Transverse colon (tissue), 4 donors: ENCODE data around the gene KIF18A. TPM values are rescaled to one million over a fixed set of nuclear protein-coding genes. Genes with fewer than 3 reads are reported as not detected.

ENCODE experiments used
- DNase-seq: peaks from one replicate; pipeline ENCODE4 v3.0.0-alpha.2; 2019
- H3K27ac ChIP-seq, 4 donors: fragments of 200-600 bp; sonication (generic); 2 replicates each; pipeline ENCODE4 v1.5.1; 2016 to 2018; ENCODE audit warnings: inconsistent platforms in 4 of 4
- H3K27me3 ChIP-seq: fragments of 200-600 bp; sonication (generic); 2 replicates; pipeline ENCODE4 v1.5.1; 2017; ENCODE audit warnings: inconsistent platforms
- H3K36me3 ChIP-seq, 4 donors: fragments of 200-600 bp; sonication (generic); 2 replicates each; pipeline ENCODE4 v1.5.1; 2017 to 2019; ENCODE audit warnings: inconsistent platforms in 4 of 4
- H3K4me1 ChIP-seq, 4 donors: fragments of 200-600 bp; sonication (generic); 2 replicates each; pipeline ENCODE4 v1.5.1; 2017 to 2020; ENCODE audit warnings: inconsistent platforms in 4 of 4
- H3K4me3 ChIP-seq, 4 donors: fragments of 200-600 bp; sonication (generic); 1 replicate in 1 of 4; 2 replicates in 3 of 4; pipeline versions ENCODE4 v1.5.1 to v1.6.1; 2017 to 2019; ENCODE audit warnings: inconsistent platforms in 4 of 4
- H3K9me3 ChIP-seq, 2 donors: fragments of 200-600 bp; sonication (generic); 2 replicates each; pipeline ENCODE4 v1.5.1; 2017 to 2019; ENCODE audit warnings: inconsistent platforms in 2 of 2
- CTCF ChIP-seq, 5 experiments: fragments of 200-600 bp in 3 of 5; fragments of 450-650 bp in 2 of 5; sonication (generic) in 3 of 5; IDR thresholded peaks; 1 replicate in 2 of 5; 2 replicates in 3 of 5; pipeline ENCODE4 v1.5.1; 2016 to 2017; ENCODE audit warnings: antibody characterized with exemption in 5 of 5, inconsistent platforms in 3 of 5, mild to moderate bottlenecking in 2 of 5, moderate library complexity in 1 of 5
- EP300 ChIP-seq: sonication (generic); formaldehyde crosslinking; IDR thresholded peaks from one replicate; pipeline ENCODE4 v1.6.1; 2017; ENCODE audit warnings: antibody characterized with exemption, low read depth
- POLR2A ChIP-seq: fragments of 450-650 bp; IDR thresholded peaks from one replicate; pipeline ENCODE4 v1.6.1; 2016; ENCODE audit warnings: antibody characterized with exemption, mild to moderate bottlenecking, moderate library complexity
- POLR2AphosphoS5 ChIP-seq, 3 donors: sonication (generic); formaldehyde crosslinking; IDR thresholded peaks; one replicate each; pipeline ENCODE4 v1.6.1; 2016; ENCODE audit warnings: antibody characterized with exemption in 3 of 3
- WGBS, 2 donors: methylation state at CpG; one replicate each; pipeline ENCODE4 v1.1.5; 2018; ENCODE audit warnings: low coverage in 1 of 2; 5-methylcytosine and 5-hydroxymethylcytosine counted together
- in situ Hi-C, 4 donors: fragments of 200-750 bp; cut with MboI; loops; one replicate each; pipeline versions ENCODE4 v1.15.0 to v1.15.1; 2017; ENCODE audit warnings: low sequenced_read_pairs in 3 of 4, low pct_ligation_motif_present in 1 of 4, low pct_unique_long_range_greater_than_20kb in 1 of 4
- intact Hi-C: fragments of 100-400 bp; cut with DNase I; formaldehyde crosslinking; loops from one replicate; pipeline ENCODE4 v1.15.1; 2023; ENCODE audit warnings: low total_unique reads
- total RNA-seq, 4 donors: library from RNA; depleted of rRNA; stranded (reverse); fragments of >200 nt; gene quantifications; one replicate each; pipeline ENCODE4 v1.1.0, GENCODE V29; 2016

Gene KIF18A
- 1 to 10 TPM in 1 of 4 donors, under 1 TPM in 3; 0.20 to 1.8 (median 0.43) TPM for total RNA-seq

GRCh38 chr11:28107750-28108618, at the start of gene KIF18A, which contains the start of gene METTL15:
KIF18A (minus strand) TSS chr11:28108156; CDS start chr11:28097947, 10,209 bp downstream.
METTL15 (plus strand) TSS chr11:28108388; CDS start chr11:28113335, 4,947 bp downstream.
- peaks cover 7 to 40% (median 27%) of the 10 kb centered on the region in 4 donors for H3K4me1 ChIP-seq
- no peaks in the 10 kb centered on the region for H3K9me3 ChIP-seq
- in situ Hi-C loops, result no loop called here

GRCh38 chr11:28153586-28153985, 45.6 kb upstream of the KIF18A start:
- 85 to 99% methylated on average over 2 of the region's 2 CpGs for WGBS, 2 donors
- no peak for DNase-seq
- H3K4me1 ChIP-seq, result peaks cover 0 to 5% (median 0%) of the 10 kb centered on the region in 4 donors
- no peaks in the 10 kb centered on the region for H3K36me3 ChIP-seq
- no peak overlapping the region for H3K27ac ChIP-seq
- no peaks in the 10 kb centered on the region for H3K9me3 ChIP-seq
- no peak for TF ChIP-seq CTCF (IDR thresholded peaks at IDR 0.05)
- TF ChIP-seq EP300, result no peak
- no peak for TF ChIP-seq POLR2A
- no peak for TF ChIP-seq POLR2AphosphoS5 (IDR thresholded peaks at IDR 0.05)
- intact Hi-C loops (no loop called here), in situ Hi-C loops (no loop called here)
- no peak overlapping the region for H3K4me3 ChIP-seq
- no peaks in the 10 kb centered on the region for H3K27me3 ChIP-seq

More at GRCh38 chr11:28107750-28108618, at the start of gene KIF18A, which contains the start of gene METTL15:
- peak; percentile 100 for DNase-seq
- 0 to 2% methylated on average over 2 to 30 of the region's 38 CpGs for WGBS, 2 donors
- H3K27ac ChIP-seq, result peak within 1 kb of the TSS; percentile 84 to 95 (median 88)
- peak; percentile 72 to 87 (median 79) for TF ChIP-seq POLR2AphosphoS5 (IDR thresholded peaks at IDR 0.05)
- TF ChIP-seq POLR2A, result peak; percentile 87
- TF ChIP-seq CTCF (IDR thresholded peaks at IDR 0.05), result no peak
- TF ChIP-seq EP300, result peak; percentile 19
- no peaks in the 10 kb centered on the region for H3K36me3 ChIP-seq
- intact Hi-C loops, result no loop called here
- H3K27me3 ChIP-seq, result no peaks in the 10 kb centered on the region
- H3K4me3 ChIP-seq, result peak within 1 kb of the TSS; percentile 42 to 67 (median 60)

DNA sequence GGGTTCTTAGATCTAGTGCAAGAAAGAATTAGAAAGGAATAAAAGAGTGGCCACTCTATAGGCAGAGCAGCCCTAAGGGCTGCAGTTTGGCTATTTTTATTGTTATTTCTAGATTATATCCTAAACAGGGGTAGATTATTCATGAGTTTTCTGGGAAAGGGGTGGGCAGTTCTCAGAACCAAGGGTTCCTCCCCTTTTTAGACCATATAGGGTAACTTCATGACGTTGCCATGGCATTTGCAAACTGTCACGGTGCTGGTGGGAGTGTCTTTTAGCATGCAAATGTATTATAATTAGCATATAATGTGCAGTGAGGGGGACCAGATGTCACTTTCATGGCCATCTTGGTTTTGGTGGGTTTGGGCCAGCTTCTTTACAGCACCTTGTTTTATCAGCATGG, 44.8 kb upstream of the KIF18A start:
- DNase-seq, result no peak
- Histone ChIP-seq H3K4me3 (no peak overlapping the region), H3K27me3 (no peaks in the 10 kb centered on the region), H3K36me3 (no peaks in the 10 kb centered on the region), H3K9me3 (no peaks in the 10 kb centered on the region), H3K27ac (no peak overlapping the region), H3K4me1 (peaks cover 0 to 5% (median 0%) of the 10 kb centered on the region in 4 donors)
- intact Hi-C loops (no loop called here), in situ Hi-C loops (no loop called here)
- 78 to 87% methylated on average over 2 of the region's 2 CpGs for WGBS, 2 donors
- TF ChIP-seq POLR2AphosphoS5 (IDR thresholded peaks at IDR 0.05) (no peak), POLR2A (no peak), EP300 (no peak), CTCF (IDR thresholded peaks at IDR 0.05) (no peak)

- no peaks in the 10 kb centered on the region for H3K27me3 ChIP-seq
- WGBS, 2 donors, result 75 to 88% methylated on average over 2 of the region's 2 CpGs
- intact Hi-C loops (no loop called here), in situ Hi-C loops (no loop called here)
- no peak for DNase-seq
- H3K4me1 ChIP-seq, result peaks cover 0 to 13% (median 3%) of the 10 kb centered on the region in 4 donors
- no peak overlapping the region for H3K4me3 ChIP-seq
- TF ChIP-seq POLR2AphosphoS5 (IDR thresholded peaks at IDR 0.05), result no peak
- no peak for TF ChIP-seq EP300
- TF ChIP-seq POLR2A, result no peak
- no peak for TF ChIP-seq CTCF (IDR thresholded peaks at IDR 0.05)
- no peaks in the 10 kb centered on the region for H3K36me3 ChIP-seq
- no peak overlapping the region for H3K27ac ChIP-seq
- no peaks in the 10 kb centered on the region for H3K9me3 ChIP-seq
Observed at GRCh38 chr11:28146123-28146751, 38.3 kb upstream of the KIF18A start.
